Suppressor macrophage (primary cell): Measurements from ENCODE around the gene TANGO2.
A peak's percentile ranks its signal among the peaks of the same experiment; 100 is the strongest.

Experiments
- DNase-seq, 4 experiments: peaks; one replicate each; pipeline ENCODE4 v3.0.0-alpha.2; 2020 to 2022

The TANGO2 gene

GRCh38 chr22:19983741-19984140, 37.2 kb upstream of the TANGO2 start:
- DNase-seq = no peak

GRCh38 chr22:19984201-19984753, 36.6 kb upstream of the TANGO2 start:
- no peak for DNase-seq

GRCh38 chr22:19984851-19985811, 35.8 kb upstream of the TANGO2 start:
- no peak for DNase-seq

GRCh38 chr22:19986011-19986409, 34.9 kb upstream of the TANGO2 start:
- DNase-seq = no peak

- peak; percentile 83 to 95 (median 90) for DNase-seq
These were observed 34.2 kb upstream of the TANGO2 start for GRCh38 chr22:19986410-19987341.

GRCh38 chr22:19987394-19988306, 33.3 kb upstream of the TANGO2 start:
- no peak for DNase-seq

- DNase-seq = no peak
These were observed 32.5 kb upstream of the TANGO2 start for GRCh38 chr22:19988331-19988808.

GRCh38 chr22:19988965-19989724, 31.8 kb upstream of the TANGO2 start:
- no peak for DNase-seq

GRCh38 chr22:19989725-19990067, 31.2 kb upstream of the TANGO2 start:
- no peak for DNase-seq

GRCh38 chr22:19990188-19990587, 30.7 kb upstream of the TANGO2 start:
- DNase-seq = no peak

- no peak for DNase-seq
These were observed 30.1 kb upstream of the TANGO2 start for GRCh38 chr22:19990609-19991394.

GRCh38 chr22:19991395-19991644, 29.6 kb upstream of the TANGO2 start:
- DNase-seq = no peak

- no peak for DNase-seq
These were observed 29.1 kb upstream of the TANGO2 start for GRCh38 chr22:19991645-19992451.

GRCh38 chr22:19992481-19992911, 28.4 kb upstream of the TANGO2 start:
- DNase-seq = no peak

GRCh38 chr22:19992921-19993355, 28.0 kb upstream of the TANGO2 start:
- no peak for DNase-seq

- DNase-seq = no peak
These were observed 27.0 kb upstream of the TANGO2 start for GRCh38 chr22:19993926-19994325.

- DNase-seq = no peak
These were observed 25.9 kb upstream of the TANGO2 start for GRCh38 chr22:19994851-19995610.

- DNase-seq = no peak
These were observed 25.1 kb upstream of the TANGO2 start for GRCh38 chr22:19995611-19996339.
